Endothelial cell of umbilical vein (primary cell): ENCODE data around the gene SLC5A4. TPM values are rescaled to one million over a fixed set of nuclear protein-coding genes. Genes with fewer than 3 reads are reported as not detected.

ENCODE experiments used
- BruUV-seq: library from RNA; stranded (reverse); fragments of 400-500 nt; replicated peaks from 2 replicates; lab custom pipeline; 2021; lab: Mats Ljungman, UMichigan
- CTCF ChIA-PET: fragments of 300-600, 350-600 bp; sonication (Branson Sonifier 250); formaldehyde crosslinking; loops from one replicate; lab custom pipeline; 2021; ENCODE audit warnings: antibody characterized with exemption, inconsistent platforms; lab: Charles Lee
- POLR2A ChIA-PET: fragments of 300-600, 350-600 bp; sonication (Branson Sonifier 250); formaldehyde crosslinking; loops from one replicate; lab custom pipeline; 2021; ENCODE audit warnings: antibody characterized with exemption, inconsistent platforms; lab: Charles Lee
- DNase-seq: peaks from one replicate; pipeline ENCODE4 v3.0.0-alpha.2; 2011; ENCODE audit warnings: low read depth, low spot score
- FAIRE-seq: peaks from 2 replicates; lab custom pipeline; 2011; peaks lifted over from hg19 to GRCh38; lab: Jason Lieb, UNC
- H2AFZ ChIP-seq: 2 replicates; pipeline ENCODE4 v1.6.0; 2012; ENCODE audit warnings: low read depth, low read length, control low read depth, inconsistent platforms
- H3K27ac ChIP-seq: 2 replicates; pipeline ENCODE4 v1.5.1; 2011; ENCODE audit warnings: low read depth, mild to moderate bottlenecking, control low read depth, low read length, moderate library complexity; ENCODE audit not compliant: insufficient read depth
- H3K27me3 ChIP-seq, 2 experiments: 2 replicates each; pipeline versions ENCODE4 v1.6.0 to v1.6.1; 2011; ENCODE audit warnings: low read length in 2 of 2, mixed read lengths in 1 of 2; ENCODE audit not compliant: control insufficient read depth in 2 of 2, insufficient read depth in 2 of 2
- H3K36me3 ChIP-seq, 2 experiments: 2 replicates in 1 of 2; 3 replicates in 1 of 2; pipeline ENCODE4 v1.5.1; 2011; ENCODE audit warnings: low read length in 2 of 2, mild to moderate bottlenecking in 1 of 2, moderate library complexity in 1 of 2; ENCODE audit not compliant: control insufficient read depth in 2 of 2, insufficient read depth in 2 of 2; ENCODE audit errors: extremely low read depth in 1 of 2
- H3K4me1 ChIP-seq: 3 replicates; pipeline ENCODE4 v1.5.1; 2011; ENCODE audit warnings: mild to moderate bottlenecking, low read length; ENCODE audit not compliant: control insufficient read depth, insufficient read depth; ENCODE audit errors: extremely low read depth
- H3K4me2 ChIP-seq: 2 replicates; pipeline ENCODE4 v1.6.1; 2011; ENCODE audit warnings: low read length, control low read depth, mixed read lengths; ENCODE audit not compliant: insufficient read depth
- H3K4me3 ChIP-seq, 3 experiments: fragments of 200-600 bp in 1 of 3; sonication (generic), shearing (Covaris generic) in 1 of 3; replicated peaks in 1 of 3; 2 replicates each; pipeline ENCODE4 v1.5.1; 2011 to 2016; ENCODE audit warnings: control low read depth in 3 of 3, low read length in 3 of 3, mild to moderate bottlenecking in 2 of 3, inconsistent platforms in 1 of 3, low read depth in 1 of 3, moderate library complexity in 1 of 3; ENCODE audit not compliant: insufficient read depth in 1 of 3
- H3K79me2 ChIP-seq: 2 replicates; pipeline ENCODE4 v1.6.0; 2012; ENCODE audit warnings: low read length, inconsistent platforms; ENCODE audit not compliant: control insufficient read depth, insufficient read depth
- H3K9ac ChIP-seq: replicated peaks from 2 replicates; pipeline ENCODE3; 2011; ENCODE audit warnings: low read length, control low read depth; ENCODE audit not compliant: insufficient read depth; ENCODE audit errors: extremely low read depth
- H3K9me1 ChIP-seq: replicated peaks from 3 replicates; pipeline ENCODE4 v1.6.0; 2011; ENCODE audit warnings: mild to moderate bottlenecking, low read length; ENCODE audit not compliant: control insufficient read depth, insufficient read depth; ENCODE audit errors: extremely low read depth
- H3K9me3 ChIP-seq: replicated peaks from 2 replicates; pipeline ENCODE4 v1.5.1; 2012; ENCODE audit warnings: low read length, inconsistent platforms; ENCODE audit not compliant: control insufficient read depth, insufficient read depth
- H4K20me1 ChIP-seq: replicated peaks from 2 replicates; pipeline ENCODE3; 2011; ENCODE audit warnings: mild to moderate bottlenecking, low read length; ENCODE audit not compliant: control insufficient read depth, insufficient read depth; ENCODE audit errors: extremely low read depth
- EZH2 ChIP-seq: IDR thresholded peaks from 2 replicates; pipeline ENCODE4 v1.6.1; 2012; ENCODE audit warnings: borderline replicate concordance, low read depth, mild to moderate bottlenecking, moderate library complexity, low read length, inconsistent platforms; ENCODE audit not compliant: severe bottlenecking
- FOS ChIP-seq: IDR thresholded peaks from 2 replicates; pipeline ENCODE4 v1.6.1; 2011; ENCODE audit warnings: mild to moderate bottlenecking, low read length, moderate library complexity, borderline replicate concordance; ENCODE audit not compliant: insufficient read depth
- GATA2 ChIP-seq: IDR thresholded peaks from 2 replicates; pipeline ENCODE4 v1.7.0; 2011; ENCODE audit warnings: low read depth, mild to moderate bottlenecking, moderate library complexity, mixed read lengths, low read length; ENCODE audit not compliant: insufficient read length, insufficient read depth
- JUN ChIP-seq: IDR thresholded peaks from 2 replicates; pipeline ENCODE4 v1.6.1; 2011; ENCODE audit warnings: borderline replicate concordance, low read depth; ENCODE audit not compliant: insufficient read length, insufficient read depth
- MYC ChIP-seq: IDR thresholded peaks from one replicate; pipeline ENCODE4 v1.6.1; 2011; ENCODE audit warnings: mild to moderate bottlenecking, low read depth, low read length
- POLR2A ChIP-seq: IDR thresholded peaks from 2 replicates; pipeline ENCODE4 v1.6.1; 2012; ENCODE audit warnings: low read depth, mild to moderate bottlenecking, control low read depth, low read length
- POLR2AphosphoS5 ChIP-seq: IDR thresholded peaks from 2 replicates; pipeline ENCODE4 v1.6.1; 2012; ENCODE audit warnings: low read depth, mild to moderate bottlenecking, control low read depth, low read length, moderate library complexity; ENCODE audit not compliant: insufficient read depth
- dilution Hi-C: fragments of 300-500 bp; cut with MboI; formaldehyde crosslinking; loops from one replicate; pipeline ENCODE4 v1.15.0; 2019; ENCODE audit warnings: low sequenced_read_pairs; ENCODE audit not compliant: extremely low pct_ligation_motif_present
- intact Hi-C: fragments of 100-400 bp; cut with micrococcal nuclease; formaldehyde crosslinking; loops from one replicate; pipeline ENCODE4 v1.10.0; 2022
- polyA plus RNA-seq, 4 experiments: library from polyadenylated mRNA; depleted of rRNA in 3 of 4; stranded (reverse) in 3 of 4; unstranded in 1 of 4; fragments of >200 nt; gene quantifications; 2 replicates each; pipeline versions ENCODE4 v1.2.1 to v1.2.3, GENCODE V29; 2011 to 2012; ENCODE audit warnings: missing spikeins in 1 of 4
- total RNA-seq: library from RNA; stranded (reverse); gene quantifications from 2 replicates; pipeline ENCODE4 v1.2.3, GENCODE V29; 2021
- TF ChIP-seq, protein P1 (sequence below), 2 donors: IDR thresholded peaks; 1 replicate in 1 of 2; 2 replicates in 1 of 2; pipeline ENCODE4 v1.5.1; 2011; ENCODE audit warnings: low read length in 2 of 2, mild to moderate bottlenecking in 2 of 2, moderate library complexity in 2 of 2, control low read depth in 1 of 2, inconsistent platforms in 1 of 2, low read depth in 1 of 2; ENCODE audit not compliant: insufficient read depth in 1 of 2; ENCODE audit errors: extremely low read depth in 1 of 2
- TF ChIP-seq, protein P2 (sequence below): IDR thresholded peaks from 2 replicates; pipeline ENCODE4 v1.6.1; 2011; ENCODE audit not compliant: insufficient read depth, insufficient read length

SLC5A4 gene
- total and polyA plus RNA-seq, 2 donors (not counting 3 experiments of a cell fraction or from before 2014, with no cell fraction given): 1.5 to 2.8 TPM

DNA sequence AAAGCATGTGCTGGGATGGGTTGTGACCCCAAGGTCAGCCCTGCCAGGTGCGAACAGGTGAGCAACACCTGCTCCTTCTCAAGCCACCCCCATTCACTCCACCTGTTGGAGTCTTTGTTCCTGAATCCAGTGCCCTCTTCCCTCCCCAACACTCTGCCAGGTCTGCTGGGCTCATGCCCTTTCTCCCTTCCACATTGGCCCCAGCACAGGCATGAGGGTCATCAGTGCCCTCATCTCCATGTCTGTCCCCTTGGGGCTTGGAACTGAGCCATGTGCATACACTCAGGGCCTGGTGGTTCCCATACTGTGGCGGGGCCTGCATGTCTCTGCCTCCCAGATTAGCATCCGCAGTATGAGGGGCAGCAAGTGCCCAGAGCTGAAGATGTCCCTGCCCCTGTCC, 69.3 kb downstream of the SLC5A4 start:
- no peak for TF ChIP-seq MYC
- no peak for TF ChIP-seq EZH2
- no peak for TF ChIP-seq FOS
- ChIA-PET POLR2A (no interaction called here), CTCF (no interaction called here)
- peaks cover 2 to 3% of the 10 kb centered on the region in 2 experiments for H3K27me3 ChIP-seq
- DNase-seq: no peak
- H2AFZ ChIP-seq: no peak overlapping the region
- H3K36me3 ChIP-seq: no peaks in the 10 kb centered on the region
- no peaks in the 10 kb centered on the region for H3K9me1 ChIP-seq
- no peak overlapping the region for H3K27ac ChIP-seq
- no TSS peak for BruUV-seq
- no peak for FAIRE-seq
- no peaks in the 10 kb centered on the region for H4K20me1 ChIP-seq
- H3K4me3 ChIP-seq: no peak overlapping the region
- H3K9me3 ChIP-seq: no peaks in the 10 kb centered on the region
- intact Hi-C loops (no loop called here), dilution Hi-C loops (no loop called here)
- no peaks in the 10 kb centered on the region for H3K79me2 ChIP-seq
- H3K9ac ChIP-seq: no peak overlapping the region
- no peaks in the 10 kb centered on the region for H3K4me1 ChIP-seq
- H3K4me2 ChIP-seq: no peak overlapping the region

DNA sequence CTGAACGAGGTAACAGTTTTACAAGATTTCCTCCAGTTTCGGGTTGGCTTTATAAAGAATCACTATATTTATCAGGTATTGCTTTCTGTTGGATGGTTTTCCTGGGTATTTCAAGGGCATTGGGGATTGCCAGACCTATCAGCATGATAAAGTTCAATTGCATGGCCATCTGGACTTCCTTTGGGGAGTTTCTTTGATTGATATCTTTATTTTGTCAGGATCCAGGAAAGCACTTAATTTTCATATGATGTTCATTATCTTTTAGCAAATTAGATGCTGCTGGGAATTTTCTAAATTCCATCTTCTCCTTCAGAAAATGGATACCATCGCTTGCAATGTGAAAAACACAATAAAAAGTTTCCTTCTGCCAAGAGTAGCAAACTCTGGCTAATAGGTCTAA, 71.5 kb downstream of the SLC5A4 start:
- dilution Hi-C loops (no loop called here), intact Hi-C loops (no loop called here)
- TF ChIP-seq JUN (no peak), POLR2A (no peak), FOS (no peak), GATA2 (no peak), MYC (no peak), EZH2 (no peak), POLR2AphosphoS5 (no peak)
- TF ChIP-seq, protein P1, sequence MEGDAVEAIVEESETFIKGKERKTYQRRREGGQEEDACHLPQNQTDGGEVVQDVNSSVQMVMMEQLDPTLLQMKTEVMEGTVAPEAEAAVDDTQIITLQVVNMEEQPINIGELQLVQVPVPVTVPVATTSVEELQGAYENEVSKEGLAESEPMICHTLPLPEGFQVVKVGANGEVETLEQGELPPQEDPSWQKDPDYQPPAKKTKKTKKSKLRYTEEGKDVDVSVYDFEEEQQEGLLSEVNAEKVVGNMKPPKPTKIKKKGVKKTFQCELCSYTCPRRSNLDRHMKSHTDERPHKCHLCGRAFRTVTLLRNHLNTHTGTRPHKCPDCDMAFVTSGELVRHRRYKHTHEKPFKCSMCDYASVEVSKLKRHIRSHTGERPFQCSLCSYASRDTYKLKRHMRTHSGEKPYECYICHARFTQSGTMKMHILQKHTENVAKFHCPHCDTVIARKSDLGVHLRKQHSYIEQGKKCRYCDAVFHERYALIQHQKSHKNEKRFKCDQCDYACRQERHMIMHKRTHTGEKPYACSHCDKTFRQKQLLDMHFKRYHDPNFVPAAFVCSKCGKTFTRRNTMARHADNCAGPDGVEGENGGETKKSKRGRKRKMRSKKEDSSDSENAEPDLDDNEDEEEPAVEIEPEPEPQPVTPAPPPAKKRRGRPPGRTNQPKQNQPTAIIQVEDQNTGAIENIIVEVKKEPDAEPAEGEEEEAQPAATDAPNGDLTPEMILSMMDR (IDR thresholded peaks at IDR 0.05; ENCODE audit: extremely low read depth in 1 of 2, insufficient read depth in 1 of 2, low read depth in 1 of 2, low read length in 2 of 2): no peak
- TF ChIP-seq, protein P2, sequence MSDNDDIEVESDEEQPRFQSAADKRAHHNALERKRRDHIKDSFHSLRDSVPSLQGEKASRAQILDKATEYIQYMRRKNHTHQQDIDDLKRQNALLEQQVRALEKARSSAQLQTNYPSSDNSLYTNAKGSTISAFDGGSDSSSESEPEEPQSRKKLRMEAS: no peak
- Histone ChIP-seq H3K4me1 (no peaks in the 10 kb centered on the region), H2AFZ (no peak overlapping the region), H3K27me3 (peaks cover 0 to 2% of the 10 kb centered on the region in 2 experiments), H3K4me2 (no peak overlapping the region), H3K27ac (no peak overlapping the region), H3K9me3 (no peaks in the 10 kb centered on the region), H3K9ac (no peak overlapping the region), H3K9me1 (no peaks in the 10 kb centered on the region), H4K20me1 (no peaks in the 10 kb centered on the region), H3K79me2 (no peaks in the 10 kb centered on the region), H3K36me3 (no peaks in the 10 kb centered on the region), H3K4me3 (no peak overlapping the region)
- ChIA-PET POLR2A (no interaction called here), CTCF (no interaction called here)
- FAIRE-seq (no peak), DNase-seq (no peak)
- BruUV-seq: no TSS peak
